ENCODE measurements around the gene PRKN.

PRKN gene

DNA sequence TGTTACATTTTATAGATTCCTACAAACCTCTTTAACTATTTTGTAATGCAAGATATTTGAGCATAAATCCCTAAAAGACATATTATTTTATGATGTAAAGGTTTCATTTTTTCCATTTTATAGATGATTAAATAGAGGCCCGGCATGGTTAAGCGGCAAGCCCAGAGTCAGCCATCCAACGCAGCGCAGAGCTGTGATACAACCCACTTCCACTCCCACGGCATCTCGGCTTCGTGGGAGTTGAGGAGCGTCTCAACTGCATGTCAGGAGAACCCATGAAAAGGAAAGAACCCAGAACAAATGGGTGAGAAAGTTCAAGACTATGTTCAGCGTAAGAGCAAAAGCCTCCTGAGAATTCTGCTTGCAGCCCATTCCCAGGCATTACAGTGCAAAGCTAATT is 488.2 kb downstream of the PRKN start:
- no peak for DNase-seq (ENCODE audit: low read depth in 2 of 2)

DNA sequence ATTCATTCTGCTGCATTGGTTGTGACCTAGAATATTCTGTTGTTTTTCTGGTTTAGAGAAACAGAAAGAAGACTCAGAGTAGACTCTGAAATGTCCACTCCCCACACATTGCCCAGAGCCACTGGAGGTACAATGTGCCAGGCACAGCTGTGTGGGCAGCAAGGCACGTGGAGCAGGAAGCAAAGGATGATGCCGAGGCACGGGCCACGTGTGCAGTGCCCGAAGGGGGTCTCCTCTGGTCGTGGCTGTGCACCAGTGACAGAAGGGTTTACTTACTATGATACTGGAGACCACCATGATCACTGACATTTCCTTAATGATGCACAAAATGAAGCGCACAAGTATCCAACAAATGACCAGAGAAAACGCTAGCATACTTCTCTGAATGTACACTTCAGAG is 488.9 kb downstream of the PRKN start:
- no peak for DNase-seq (ENCODE audit: low read depth in 2 of 2)

DNA sequence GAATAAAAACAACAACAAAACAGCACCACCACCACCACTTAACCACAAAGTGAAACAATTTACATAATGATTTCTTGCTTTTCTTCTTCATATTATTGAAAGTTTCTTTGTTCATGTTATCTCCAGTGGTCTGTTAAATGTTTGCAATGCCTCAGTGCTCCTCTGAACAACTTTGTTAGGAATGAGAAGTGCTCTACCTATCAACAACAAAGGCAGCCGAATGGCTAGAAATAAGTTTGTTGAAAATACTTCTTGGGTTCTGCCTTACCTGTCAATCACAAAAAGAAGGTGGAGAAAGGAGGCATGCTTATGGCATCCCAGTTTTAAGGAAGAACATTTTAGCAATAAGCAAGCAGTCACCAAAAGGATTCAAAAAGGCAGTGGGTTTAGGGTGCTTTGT is 490.2 kb downstream of the PRKN start:
- DNase-seq (ENCODE audit: low read depth in 2 of 2), result no peak

DNA sequence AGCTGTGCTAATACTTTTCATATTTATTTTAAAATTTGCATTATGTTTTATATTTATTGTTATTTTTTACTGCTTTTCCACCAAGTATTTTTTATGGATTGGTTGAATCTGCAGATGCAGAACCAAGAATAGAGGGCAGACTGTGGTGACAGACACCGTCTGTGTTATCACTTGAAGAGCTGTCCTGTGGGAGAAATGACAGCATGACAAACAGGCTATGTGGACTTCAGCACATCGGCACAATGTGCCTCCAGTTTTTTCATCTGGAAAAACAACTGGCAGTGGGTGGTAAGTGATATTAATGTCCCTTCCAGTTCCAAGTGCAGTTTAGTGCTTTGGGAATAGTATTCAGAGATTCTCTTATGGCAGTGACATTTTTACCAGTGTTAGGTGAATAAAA is 492.9 kb downstream of the PRKN start:
- no peak for DNase-seq (ENCODE audit: low read depth in 2 of 2)

DNA sequence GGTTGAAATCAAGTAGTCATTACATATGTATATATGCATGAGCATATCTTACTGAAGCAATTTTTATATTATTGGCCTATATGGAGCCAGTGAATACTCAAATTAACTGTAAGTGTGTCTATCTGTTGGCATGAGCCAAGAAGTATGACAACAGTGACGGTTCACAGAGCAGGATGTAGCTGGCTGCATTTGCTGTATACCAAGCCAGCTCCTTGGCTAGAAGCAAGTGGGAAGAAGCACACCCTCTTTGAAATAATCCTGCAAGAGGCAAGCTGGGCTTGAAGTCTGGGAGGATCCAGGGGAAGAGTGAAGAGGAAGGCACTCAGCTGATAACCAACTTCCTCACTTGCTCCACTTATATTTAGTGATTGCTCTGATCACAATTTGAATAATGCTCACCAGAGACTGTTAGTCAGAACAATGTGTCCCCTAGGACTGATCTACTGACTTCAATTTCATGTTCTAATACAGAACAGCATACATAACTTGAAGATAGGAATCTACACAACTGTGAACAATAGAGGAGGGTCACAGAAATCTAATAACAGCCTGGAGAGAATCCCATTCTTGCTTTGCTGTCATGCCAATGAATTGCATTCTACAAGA is 497.3 kb downstream of the PRKN start:
- DNase-seq (ENCODE audit: low read depth in 2 of 2), result no peak

DNA sequence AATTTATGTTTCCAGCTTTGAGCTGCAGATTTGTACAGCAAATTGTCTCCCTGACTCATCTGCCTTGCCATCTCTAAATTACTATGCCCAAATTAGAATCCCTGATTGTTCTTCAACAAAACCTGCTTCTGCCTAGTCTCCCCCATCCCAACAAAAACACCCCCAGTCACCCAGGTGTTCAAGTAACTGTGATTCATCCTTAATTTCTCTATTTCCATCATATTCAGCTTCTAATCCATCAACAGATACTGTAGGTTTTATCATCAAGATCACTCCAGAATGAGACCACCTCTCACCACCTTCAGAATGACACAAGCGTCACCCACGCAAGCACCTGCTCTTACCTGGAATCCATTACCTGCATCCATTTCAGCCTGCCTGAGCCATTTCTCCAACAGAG is 498.5 kb downstream of the PRKN start:
- DNase-seq (ENCODE audit: low read depth in 2 of 2), result no peak

DNA sequence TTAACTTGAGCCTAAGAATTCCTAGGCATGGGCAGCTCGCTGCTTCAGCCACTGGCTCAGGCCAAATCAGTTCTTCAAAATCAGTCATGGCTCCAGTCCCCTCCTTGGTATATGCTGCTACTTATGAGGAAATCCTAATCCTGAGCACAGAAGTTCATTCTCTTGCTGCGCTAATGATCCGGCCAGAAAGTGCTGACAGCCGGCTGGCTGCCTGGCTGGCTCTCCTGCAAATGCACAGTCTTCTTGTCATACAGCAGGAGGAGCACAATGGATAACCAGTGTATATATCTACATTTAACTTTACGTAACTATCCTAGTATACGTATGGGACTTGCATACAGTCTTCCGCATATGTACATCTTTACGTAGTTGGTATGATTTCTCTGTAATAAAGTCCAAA is 500.8 kb downstream of the PRKN start:
- DNase-seq (ENCODE audit: low read depth in 2 of 2), result no peak

DNA sequence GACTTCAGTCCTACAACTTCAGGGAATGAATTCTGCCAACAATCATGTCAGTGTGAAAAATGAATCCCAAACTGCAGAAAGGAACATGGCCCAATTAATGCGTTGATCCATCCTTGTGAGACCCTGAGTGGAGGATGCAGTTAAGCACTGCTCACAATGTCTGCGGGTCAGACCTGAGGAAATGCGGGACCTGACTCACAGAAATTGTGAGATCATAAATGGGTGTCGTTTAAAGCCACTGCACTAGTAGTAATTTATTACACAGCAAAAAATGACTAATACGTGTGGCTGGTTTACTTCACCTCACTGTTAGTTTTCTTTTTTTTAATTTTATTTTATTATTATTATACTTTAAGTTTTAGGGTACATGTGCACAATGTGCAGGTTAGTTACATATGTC is 505.0 kb downstream of the PRKN start:
- no peak for DNase-seq (ENCODE audit: low read depth in 2 of 2)

DNA sequence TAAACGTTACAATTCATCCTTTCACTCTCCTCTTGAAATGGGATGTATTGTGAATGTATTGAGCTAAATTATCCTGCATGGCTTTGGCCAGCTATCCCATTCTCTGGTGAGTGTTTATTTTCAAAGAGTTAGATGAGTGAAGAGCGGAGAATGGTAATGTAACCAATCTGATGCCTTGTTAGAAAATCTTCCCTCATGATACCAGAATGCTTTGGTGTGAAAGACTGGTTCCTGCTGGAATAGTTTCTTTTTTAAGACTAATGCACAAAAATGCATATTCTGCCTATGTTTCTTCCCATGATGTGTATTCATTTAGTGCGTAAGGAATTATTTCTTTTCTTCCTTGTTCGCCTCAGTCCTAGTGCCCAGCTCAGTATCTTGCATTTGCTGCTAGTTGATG is 506.7 kb downstream of the PRKN start:
- no peak for DNase-seq (ENCODE audit: low read depth in 2 of 2)

DNA sequence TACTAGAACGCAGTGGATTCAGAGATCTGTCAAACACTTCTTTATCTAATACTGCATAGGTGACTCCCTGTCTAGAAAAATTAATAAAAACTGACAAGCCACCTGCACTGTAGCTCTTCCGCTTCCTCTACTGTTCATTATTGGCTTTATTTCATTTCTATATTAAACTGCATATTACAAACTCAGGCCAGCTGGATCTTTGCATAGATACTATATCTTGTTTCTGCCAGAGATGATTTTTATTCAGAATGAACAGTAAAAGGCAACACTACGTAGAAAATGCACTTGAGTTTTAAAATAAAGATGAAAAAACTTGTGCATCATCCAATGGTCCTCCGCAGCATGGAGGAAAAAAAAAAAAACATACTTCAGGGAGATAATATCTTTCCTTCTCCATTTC is 508.3 kb downstream of the PRKN start:
- no peak for DNase-seq (ENCODE audit: low read depth in 2 of 2)

DNA sequence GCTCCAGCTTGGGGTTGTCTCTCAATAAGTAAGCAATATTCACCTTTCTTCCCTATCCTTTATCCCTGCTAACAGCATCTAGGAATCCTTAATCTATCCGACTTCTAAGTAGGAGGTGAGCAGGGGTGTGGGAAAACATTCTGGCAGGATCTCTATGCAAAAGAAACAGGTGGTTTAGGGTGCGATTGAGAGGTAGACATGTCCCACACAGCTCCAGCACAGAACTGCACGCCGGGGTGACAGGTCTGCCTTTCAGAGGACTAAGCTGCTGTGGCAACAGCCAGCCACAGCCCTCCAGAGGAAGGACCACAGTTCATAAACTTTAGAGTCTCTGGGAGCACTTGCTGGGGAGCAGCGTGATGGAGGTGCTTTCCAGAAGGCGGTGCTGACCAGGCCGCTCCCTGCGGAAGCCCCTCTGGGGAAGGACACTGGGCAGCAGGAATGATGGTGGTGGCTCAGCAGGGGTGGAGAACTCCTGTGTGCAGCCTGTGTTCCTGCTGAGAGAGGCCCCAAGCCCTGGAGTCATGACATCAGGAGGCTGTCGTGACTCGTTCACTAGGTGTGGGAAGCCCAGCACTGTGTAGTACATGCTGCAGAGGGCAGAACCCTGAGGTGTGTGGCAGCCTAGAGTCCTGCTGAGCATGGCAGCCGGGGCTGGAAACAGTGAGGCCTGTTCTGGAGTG is 509.6 kb downstream of the PRKN start:
- no peak for DNase-seq (ENCODE audit: low read depth in 2 of 2)

DNA sequence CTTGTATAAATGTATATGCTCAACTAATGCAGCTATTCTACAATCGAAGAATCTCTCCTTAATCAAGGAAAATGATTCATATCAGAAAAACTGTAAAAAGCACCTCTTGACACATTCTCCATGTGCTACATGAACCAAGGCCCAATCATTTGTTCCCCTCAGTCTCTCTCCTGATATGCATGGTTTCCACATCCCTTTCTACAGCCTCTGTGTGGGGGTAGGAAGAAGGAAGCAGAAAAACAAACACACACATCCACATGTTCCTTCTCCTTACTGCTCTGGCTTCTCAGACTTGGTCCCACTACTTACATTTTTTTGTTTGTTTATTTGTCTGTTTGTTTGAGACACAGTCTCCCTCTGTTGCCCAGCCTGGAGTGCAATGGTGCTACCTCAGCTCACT is 510.5 kb downstream of the PRKN start:
- DNase-seq (ENCODE audit: low read depth in 2 of 2), result no peak

DNA sequence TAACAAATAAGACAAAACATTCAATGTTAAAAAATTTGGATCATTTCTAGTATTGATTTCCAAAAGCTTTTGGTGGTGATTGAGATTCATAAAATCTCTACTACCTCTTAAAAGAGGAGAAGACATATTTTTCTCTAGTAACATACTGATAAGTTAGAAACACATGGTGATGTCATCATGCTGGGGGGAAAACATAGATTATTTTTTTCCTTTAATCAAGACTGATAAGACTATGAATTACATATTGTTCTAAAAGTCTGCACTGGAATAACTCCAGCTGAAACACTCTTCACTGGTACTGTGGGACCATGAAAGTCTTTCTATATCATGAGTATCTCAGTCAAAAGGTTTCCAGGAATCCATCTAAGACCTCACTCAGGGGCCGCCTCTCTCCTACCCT is 515.8 kb downstream of the PRKN start:
- no peak for DNase-seq (ENCODE audit: low read depth in 2 of 2)

DNA sequence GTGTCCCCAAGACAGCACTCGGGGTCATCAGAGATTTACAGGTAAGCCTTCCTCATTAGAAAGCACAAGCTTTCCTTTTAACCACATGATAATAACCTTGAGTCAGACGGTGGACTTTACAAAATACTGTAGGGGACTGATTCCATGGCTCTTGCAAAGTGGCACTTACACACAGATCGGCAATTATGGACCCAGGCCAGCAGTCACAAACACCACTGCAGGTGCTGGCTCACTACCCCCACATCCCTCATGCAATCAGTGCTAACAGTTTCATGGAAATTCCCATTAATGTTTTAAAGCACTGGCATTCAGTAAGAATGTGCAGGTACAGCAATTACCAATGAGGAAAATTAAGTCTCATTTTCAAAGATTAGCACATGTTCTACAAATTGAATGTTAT is 516.5 kb downstream of the PRKN start:
- DNase-seq (ENCODE audit: low read depth in 2 of 2), result no peak

DNA sequence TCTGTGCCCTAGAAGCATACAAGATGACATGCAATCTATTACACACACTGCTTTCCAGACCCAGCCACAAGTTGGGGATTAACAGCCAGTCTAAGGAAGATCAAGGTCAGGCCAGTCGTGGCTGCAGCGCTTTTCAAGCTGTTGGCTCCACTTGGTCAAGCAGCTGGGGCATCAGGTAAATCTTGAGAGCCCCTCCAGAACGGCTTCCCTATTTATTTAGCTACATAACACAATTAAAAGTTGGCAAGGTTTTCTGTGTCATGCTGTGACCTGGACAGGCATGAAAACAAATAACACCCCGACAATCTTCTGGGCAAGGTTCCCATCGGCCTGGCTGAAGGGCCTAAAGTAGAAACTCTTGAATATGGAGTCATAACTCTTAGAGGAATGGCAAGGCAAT is 524.3 kb downstream of the PRKN start:
- no peak for DNase-seq (ENCODE audit: low read depth in 2 of 2)

DNA sequence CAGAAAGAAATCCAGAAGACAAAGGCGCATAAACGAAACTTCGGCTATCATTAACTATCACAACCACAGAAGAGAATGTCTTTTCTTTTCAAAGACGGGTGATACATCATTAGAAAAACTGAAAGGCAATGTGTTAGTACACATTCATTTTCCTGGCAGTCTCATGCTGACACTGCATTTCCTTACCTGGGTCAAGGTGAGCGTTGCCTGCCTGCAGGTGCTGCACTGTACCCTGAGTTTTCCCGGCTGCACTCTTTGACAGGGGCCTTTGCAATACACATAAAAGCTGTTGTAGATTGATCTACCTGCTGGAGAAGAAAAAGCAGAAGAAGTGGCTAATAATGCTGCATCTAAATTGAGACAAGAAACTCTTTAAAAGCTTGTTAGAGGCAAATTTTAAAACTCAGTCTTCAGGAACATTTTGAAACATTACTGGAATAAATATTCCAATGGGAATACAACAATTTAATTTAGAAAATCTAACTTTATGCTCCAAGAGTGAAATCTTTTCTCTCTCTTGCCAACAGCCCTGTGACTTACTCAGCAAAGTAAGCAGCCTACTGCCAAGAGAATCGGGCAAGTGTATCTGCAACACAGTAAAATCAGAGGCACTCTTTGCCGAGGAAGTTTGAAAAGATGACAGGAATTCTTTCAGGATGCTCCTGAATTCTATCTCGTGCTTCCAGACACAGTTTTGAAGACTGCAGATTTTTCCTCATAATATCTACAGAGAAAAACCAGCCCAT is 526.4 kb downstream of the PRKN start:
- DNase-seq (ENCODE audit: low read depth in 2 of 2), result no peak

DNA sequence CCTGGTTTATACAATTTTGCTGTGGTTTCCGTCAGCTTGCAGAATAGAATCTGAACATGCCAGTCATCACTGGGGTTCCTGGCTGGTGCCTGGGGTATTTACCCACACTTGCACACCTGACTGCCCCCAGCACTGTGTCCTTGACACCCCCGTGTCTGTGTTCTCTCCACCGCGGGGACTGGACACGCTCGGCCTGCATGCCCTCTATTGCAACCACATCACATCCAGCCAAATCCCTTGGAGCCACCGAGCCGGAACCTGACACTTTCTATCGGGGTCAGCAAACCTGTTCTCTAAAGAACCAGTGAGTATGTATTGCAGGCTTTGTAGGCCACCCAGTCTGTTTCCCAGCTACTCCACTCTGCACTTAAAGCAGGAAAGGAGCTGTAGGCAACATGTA is 527.5 kb downstream of the PRKN start:
- DNase-seq (ENCODE audit: low read depth in 2 of 2), result no peak

DNA sequence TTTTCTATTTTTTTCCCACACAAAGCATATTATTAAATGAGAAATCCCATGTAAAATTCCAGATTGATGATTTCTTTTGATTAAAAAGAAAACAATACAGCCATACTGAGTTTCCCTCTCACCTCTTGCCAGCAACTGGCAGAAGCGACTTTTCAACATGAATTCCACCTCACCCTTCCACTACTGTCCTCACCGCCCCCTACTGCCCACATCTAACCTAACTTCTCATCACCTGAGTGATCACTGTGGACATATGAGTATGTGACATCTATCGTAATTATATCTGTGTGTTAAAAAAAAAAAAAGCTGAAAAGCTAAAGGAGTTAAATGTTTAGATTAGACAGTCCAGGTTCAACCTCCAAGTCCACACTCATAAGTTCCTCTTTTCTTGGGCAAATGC is 528.6 kb downstream of the PRKN start:
- DNase-seq (ENCODE audit: low read depth in 2 of 2), result no peak

DNA sequence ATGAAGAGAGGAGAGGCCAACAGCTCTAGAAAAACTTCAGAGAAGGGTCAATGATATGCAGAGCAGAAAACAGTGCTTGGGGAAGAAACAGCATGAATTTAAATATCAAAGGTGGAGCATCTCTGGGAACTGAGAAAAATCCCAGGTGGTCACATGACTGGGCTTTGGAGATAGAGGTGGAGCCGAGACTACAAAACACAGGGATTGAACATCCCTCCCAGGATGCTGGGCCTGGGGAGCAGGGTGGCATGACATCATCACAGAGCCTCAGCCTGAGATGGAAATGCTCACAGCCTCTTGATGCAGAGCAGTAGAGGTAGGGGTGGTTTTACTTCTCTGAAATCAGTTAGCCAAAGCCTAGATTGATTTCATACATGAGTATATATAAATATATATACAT is 529.5 kb downstream of the PRKN start:
- no peak for DNase-seq (ENCODE audit: low read depth in 2 of 2)

DNA sequence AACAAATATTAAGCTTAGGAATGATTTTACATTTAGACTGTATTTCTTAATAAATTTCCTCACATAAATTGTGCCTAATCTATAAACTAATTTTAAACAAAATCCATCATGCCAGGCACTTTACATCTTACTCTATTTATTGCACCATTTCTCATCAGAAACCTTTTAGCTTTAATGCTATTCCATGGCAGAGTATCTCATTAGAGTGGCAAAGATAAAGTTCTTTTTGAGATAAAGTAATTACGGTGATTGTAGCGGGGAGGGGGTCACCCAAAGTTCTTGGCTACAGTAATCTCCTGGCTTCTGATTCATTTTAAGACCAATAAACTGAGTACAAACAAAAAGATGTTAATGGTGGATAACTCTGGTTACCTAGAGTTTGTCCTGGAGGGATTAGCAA is 532.1 kb downstream of the PRKN start:
- DNase-seq (ENCODE audit: low read depth in 2 of 2), result no peak

DNA sequence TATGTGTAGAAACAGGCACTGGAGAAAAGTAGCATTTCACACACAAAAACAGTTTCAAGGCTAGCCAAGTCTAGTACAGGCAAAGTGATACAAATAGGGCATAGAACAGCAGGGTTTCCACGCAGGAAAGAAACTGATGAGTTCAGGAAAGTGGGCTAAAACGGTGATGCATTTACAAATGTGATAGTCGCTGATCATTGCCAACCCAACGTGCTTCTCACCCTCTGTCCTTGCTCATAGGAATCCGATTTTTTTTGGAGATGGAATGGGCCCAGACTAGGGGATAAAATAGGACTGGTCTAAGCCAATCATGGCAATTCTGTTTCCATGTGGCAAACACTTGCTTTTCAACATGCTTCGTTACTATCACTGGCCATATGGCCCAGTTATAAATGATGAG is 536.6 kb downstream of the PRKN start:
- DNase-seq (ENCODE audit: low read depth in 2 of 2), result no peak

DNA sequence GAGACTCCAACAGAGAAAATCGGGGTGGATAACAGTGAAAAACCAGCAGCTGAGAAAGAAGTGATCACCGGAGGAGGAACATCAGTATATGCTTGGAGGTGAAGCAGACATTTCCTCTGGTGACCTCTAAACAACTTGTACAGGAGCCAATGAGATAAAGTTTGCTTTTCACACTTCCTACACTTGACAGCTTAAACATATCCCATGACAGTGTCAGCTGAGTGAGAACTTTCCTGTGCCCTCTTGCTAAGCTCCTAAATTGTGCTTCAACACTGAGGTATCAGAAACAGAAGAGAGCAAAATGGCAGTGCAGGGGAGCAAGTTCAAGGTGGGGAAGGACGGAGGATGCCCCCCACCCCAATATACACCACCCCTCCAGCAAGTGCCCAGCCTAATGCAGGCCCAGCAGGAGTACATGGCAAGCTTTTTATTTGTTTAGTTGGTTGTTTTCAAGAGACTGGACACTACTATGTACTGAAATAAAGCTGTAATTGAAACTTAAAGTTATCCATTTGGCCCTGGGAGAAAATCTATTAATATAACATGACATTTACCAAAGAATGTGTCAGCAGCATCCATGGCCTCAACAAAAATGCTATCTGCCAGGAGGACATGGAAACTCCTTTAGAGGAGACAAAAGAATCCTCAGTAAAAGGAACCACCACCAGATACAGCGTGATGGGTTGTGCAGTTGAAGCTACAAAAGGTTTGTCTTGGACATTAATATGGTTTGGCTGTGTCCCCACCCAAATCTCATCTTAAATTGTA is 540.2 kb downstream of the PRKN start:
- no peak for DNase-seq (ENCODE audit: low read depth in 2 of 2)

DNA sequence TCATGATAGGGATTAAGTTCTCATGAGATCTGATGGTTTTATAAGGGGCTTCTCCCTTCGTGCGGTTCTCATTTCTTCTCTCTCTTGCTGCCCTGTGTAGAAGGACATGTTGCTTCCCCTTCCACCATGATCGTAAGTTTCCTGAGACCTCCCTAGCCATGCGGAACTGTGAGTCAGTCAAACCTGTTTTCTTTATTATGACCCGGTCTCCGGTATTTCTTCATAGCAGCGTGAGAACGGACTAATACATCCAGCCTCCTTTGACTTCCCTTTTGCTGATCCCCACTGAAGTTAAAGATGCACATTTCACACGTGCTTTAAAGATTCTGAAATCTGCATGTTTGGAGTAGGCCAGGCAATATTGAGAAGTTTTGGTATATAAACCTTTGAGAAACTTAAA is 543.1 kb downstream of the PRKN start:
- DNase-seq (ENCODE audit: low read depth in 2 of 2), result no peak
